Measurements from ENCODE around the gene SRR.

DNA sequence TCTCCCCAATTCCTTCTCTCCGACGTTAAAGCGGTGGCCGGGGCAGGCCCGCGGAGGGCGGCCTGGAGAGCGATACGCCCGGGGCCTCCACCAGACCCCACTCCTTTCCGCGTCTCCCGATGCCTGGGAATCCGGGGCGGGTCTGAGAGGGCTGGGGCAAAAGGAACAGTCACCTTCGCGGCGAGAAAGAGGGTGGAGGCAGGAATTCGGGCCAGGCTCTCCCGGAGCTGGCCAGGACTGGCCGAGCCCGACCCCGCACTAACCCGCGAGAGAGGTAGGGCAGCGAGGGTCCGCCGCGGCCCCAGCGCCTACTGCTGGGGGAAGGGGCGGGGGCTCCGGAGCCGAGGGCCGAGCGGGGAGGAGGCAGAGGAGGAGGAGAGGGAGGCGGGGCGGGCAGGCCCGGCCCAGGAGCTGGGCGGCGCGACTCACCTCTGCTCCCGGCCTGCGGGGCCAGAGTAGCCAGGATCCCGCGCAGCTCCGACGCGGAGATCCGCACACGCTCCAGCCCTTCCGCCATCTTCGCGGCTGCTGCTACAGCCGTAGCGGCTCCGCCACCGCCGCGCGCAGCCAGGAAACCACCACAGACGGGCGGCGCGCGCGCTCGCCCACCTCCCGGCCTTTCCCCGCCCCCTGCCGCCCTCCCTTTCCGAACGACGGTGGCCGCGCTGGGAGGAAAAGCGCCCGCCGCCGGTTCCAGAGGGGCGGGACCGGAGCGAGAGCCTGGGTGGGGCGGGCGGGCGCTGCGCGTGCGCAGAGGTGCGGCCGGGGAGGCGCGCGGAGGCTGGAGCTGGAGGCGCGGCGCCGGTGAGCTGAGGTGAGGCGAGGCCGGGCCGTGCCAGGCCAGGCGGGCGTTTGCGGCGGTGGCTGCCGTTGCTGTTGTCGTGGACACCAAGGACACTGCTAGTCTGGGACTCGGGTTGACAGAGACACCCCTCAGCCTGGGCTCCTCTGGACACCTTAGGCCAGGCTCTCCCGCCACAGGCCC is at the start of gene SRR, which contains the start of gene SMG6:
- TF ChIP-seq, protein P1, sequence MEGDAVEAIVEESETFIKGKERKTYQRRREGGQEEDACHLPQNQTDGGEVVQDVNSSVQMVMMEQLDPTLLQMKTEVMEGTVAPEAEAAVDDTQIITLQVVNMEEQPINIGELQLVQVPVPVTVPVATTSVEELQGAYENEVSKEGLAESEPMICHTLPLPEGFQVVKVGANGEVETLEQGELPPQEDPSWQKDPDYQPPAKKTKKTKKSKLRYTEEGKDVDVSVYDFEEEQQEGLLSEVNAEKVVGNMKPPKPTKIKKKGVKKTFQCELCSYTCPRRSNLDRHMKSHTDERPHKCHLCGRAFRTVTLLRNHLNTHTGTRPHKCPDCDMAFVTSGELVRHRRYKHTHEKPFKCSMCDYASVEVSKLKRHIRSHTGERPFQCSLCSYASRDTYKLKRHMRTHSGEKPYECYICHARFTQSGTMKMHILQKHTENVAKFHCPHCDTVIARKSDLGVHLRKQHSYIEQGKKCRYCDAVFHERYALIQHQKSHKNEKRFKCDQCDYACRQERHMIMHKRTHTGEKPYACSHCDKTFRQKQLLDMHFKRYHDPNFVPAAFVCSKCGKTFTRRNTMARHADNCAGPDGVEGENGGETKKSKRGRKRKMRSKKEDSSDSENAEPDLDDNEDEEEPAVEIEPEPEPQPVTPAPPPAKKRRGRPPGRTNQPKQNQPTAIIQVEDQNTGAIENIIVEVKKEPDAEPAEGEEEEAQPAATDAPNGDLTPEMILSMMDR (IDR thresholded peaks at IDR 0.05; ENCODE audit: borderline replicate concordance, extremely low read depth, low read length, poor library complexity, severe bottlenecking) = no peak
- TF ChIP-seq EZH2 (IDR thresholded peaks at IDR 0.05; ENCODE audit: borderline replicate concordance, low read depth, low read length, severe bottlenecking) = no peak

Measured in DND-41 (cell line).